Measurements from ENCODE around the gene TNNC1. TPM values are rescaled to one million over a fixed set of nuclear protein-coding genes. Genes with fewer than 3 reads are reported as not detected.

TNNC1 gene
- total RNA-seq, 2 experiments from 2014 or later: 5.3 to 6.6 TPM

GRCh38 chr3:52495777-52496602 lies 42.1 kb upstream of the TNNC1 start:
- H3K27ac ChIP-seq (ENCODE audit: low read depth in 1 of 2, low read length in 2 of 2): no peak overlapping the region
- ATAC-seq (ENCODE audit: poor library complexity) (no peak), DNase-seq (peak in 2 of 14 experiments; percentile 41 to 47)
- no peaks in the 10 kb centered on the region for H3K9me3 Mint-ChIP-seq
- ChIA-PET POLR2A (no interaction called here), CTCF (no interaction called here)
- peak overlapping the region; percentile 12 for H3K4me3 ChIP-seq (ENCODE audit: low read length)
- intact Hi-C loops (cut with DNase I, micrococcal nuclease): no loop called here
- TF ChIP-seq CTCF (IDR thresholded peaks at IDR 0.05): no peak
- H3K4me1 Mint-ChIP-seq (ENCODE audit: low read depth): no peaks in the 10 kb centered on the region
- no peak overlapping the region for H3K27ac Mint-ChIP-seq
- H3K4me3 Mint-ChIP-seq: no peak overlapping the region
- no peaks in the 10 kb centered on the region for H3K27me3 ChIP-seq (ENCODE audit: control insufficient read depth in 1 of 2, insufficient read depth in 2 of 2, low read length in 2 of 2)
- peaks cover 17% of the 10 kb centered on the region for H3K4me1 ChIP-seq (ENCODE audit: insufficient read depth, low read length)
- H3K9me3 ChIP-seq (ENCODE audit: control insufficient read depth in 1 of 2, insufficient read depth in 1 of 2, low read length in 2 of 2): no peaks in the 10 kb centered on the region
- peaks cover 21% of the 10 kb centered on the region for H3K36me3 ChIP-seq (ENCODE audit: insufficient read depth, low read length)
- H3K27me3 Mint-ChIP-seq: no peaks in the 10 kb centered on the region
- H3K36me3 Mint-ChIP-seq (ENCODE audit: low read depth): peaks cover 21% of the 10 kb centered on the region

- no peak for ATAC-seq (ENCODE audit: poor library complexity)
- ChIA-PET CTCF (no interaction called here), POLR2A (no interaction called here)
- no peaks in the 10 kb centered on the region for H3K9me3 Mint-ChIP-seq
- no peak for DNase-seq
- Histone ChIP-seq H3K36me3 (ENCODE audit: insufficient read depth, low read length) (peaks cover 31% of the 10 kb centered on the region), H3K4me3 (ENCODE audit: low read length) (peak within 1 kb of the TSS; percentile 12), H3K4me1 (ENCODE audit: insufficient read depth, low read length) (peaks cover 17% of the 10 kb centered on the region), H3K9me3 (ENCODE audit: control insufficient read depth in 1 of 2, insufficient read depth in 1 of 2, low read length in 2 of 2) (no peaks in the 10 kb centered on the region), H3K27ac (ENCODE audit: low read depth in 1 of 2, low read length in 2 of 2) (no peak within 1 kb of the TSS), H3K27me3 (ENCODE audit: control insufficient read depth in 1 of 2, insufficient read depth in 2 of 2, low read length in 2 of 2) (no peaks in the 10 kb centered on the region)
- no peak within 1 kb of the TSS for H3K4me3 Mint-ChIP-seq
- H3K4me1 Mint-ChIP-seq (ENCODE audit: low read depth): no peaks in the 10 kb centered on the region
- no peaks in the 10 kb centered on the region for H3K27me3 Mint-ChIP-seq
- H3K36me3 Mint-ChIP-seq (ENCODE audit: low read depth): peaks cover 31% of the 10 kb centered on the region
- H3K27ac Mint-ChIP-seq: no peak within 1 kb of the TSS
- intact Hi-C loops (cut with DNase I, micrococcal nuclease): no loop called here
- no peak for TF ChIP-seq CTCF (IDR thresholded peaks at IDR 0.05)
These were observed 41.1 kb upstream of the TNNC1 start, which contains the start of gene STAB1 for GRCh38 chr3:52494886-52495495. STAB1 (plus strand) TSS chr3:52495338; CDS start chr3:52495414, 76 bp downstream.

GRCh38 chr3:52494445-52494844 lies 40.6 kb upstream of the TNNC1 start:
- DNase-seq: no peak
- CTCF ChIA-PET: no interaction called here
- intact Hi-C loops (cut with DNase I, micrococcal nuclease): no loop called here

More at GRCh38 chr3:52494445-52494844, 40.6 kb upstream of the TNNC1 start:
- Mint-ChIP-seq H3K4me1 (ENCODE audit: low read depth) (no peaks in the 10 kb centered on the region), H3K27ac (no peak overlapping the region), H3K4me3 (no peak overlapping the region), H3K9me3 (no peaks in the 10 kb centered on the region), H3K36me3 (ENCODE audit: low read depth) (peaks cover 36% of the 10 kb centered on the region), H3K27me3 (no peaks in the 10 kb centered on the region)
- H3K36me3 ChIP-seq (ENCODE audit: insufficient read depth, low read length): peaks cover 36% of the 10 kb centered on the region
- H3K27me3 ChIP-seq (ENCODE audit: control insufficient read depth in 1 of 2, insufficient read depth in 2 of 2, low read length in 2 of 2): no peaks in the 10 kb centered on the region
- no peak overlapping the region for H3K4me3 ChIP-seq (ENCODE audit: low read length)
- H3K27ac ChIP-seq (ENCODE audit: low read depth in 1 of 2, low read length in 2 of 2): no peak overlapping the region
- POLR2A ChIA-PET: no interaction called here
- peaks cover 17% of the 10 kb centered on the region for H3K4me1 ChIP-seq (ENCODE audit: insufficient read depth, low read length)
- ATAC-seq (ENCODE audit: poor library complexity): no peak
- no peak for TF ChIP-seq CTCF (IDR thresholded peaks at IDR 0.05)
- H3K9me3 ChIP-seq (ENCODE audit: control insufficient read depth in 1 of 2, insufficient read depth in 1 of 2, low read length in 2 of 2): no peaks in the 10 kb centered on the region

Data from CD4-positive, alpha-beta T cell (primary cell).